Right lobe of liver (tissue), 6 donors: Measurements from ENCODE around the gene SMPD2. TPM values are rescaled to one million over a fixed set of nuclear protein-coding genes. Genes with fewer than 3 reads are reported as not detected.

Experiments
- ATAC-seq, 4 donors: fragments of 200-7000 bp; cut with Tn5 transposase; one replicate each; pipeline ENCODE4 v1.9.1; 2020; ENCODE audit warnings: mild to moderate bottlenecking in 4 of 4, moderate library complexity in 4 of 4
- DNase-seq, 3 donors: peaks; one replicate each; pipeline ENCODE4 v3.0.0-alpha.2; 2020
- H3K27ac ChIP-seq, 3 donors: fragments of 200-600 bp; one replicate each; pipeline ENCODE4 v1.8.0; 2022
- H3K27me3 ChIP-seq, 2 donors: fragments of 200-600 bp; one replicate each; pipeline ENCODE4 v1.8.0; 2022
- H3K36me3 ChIP-seq, 4 donors: fragments of 200-600 bp; sonication (generic) in 1 of 4; one replicate each; pipeline versions ENCODE4 v1.5.1 to v1.8.0; 2017 to 2022; ENCODE audit warnings: control low read depth in 1 of 4
- H3K4me1 ChIP-seq, 4 donors: fragments of 200-600 bp; sonication (generic) in 1 of 4; one replicate each; pipeline versions ENCODE4 v1.5.1 to v1.8.0; 2017 to 2022; ENCODE audit warnings: control low read depth in 1 of 4
- H3K4me3 ChIP-seq, 3 donors: fragments of 200-600 bp; one replicate each; pipeline ENCODE4 v1.8.0; 2022
- H3K9me3 ChIP-seq, 4 donors: fragments of 200-600 bp; sonication (generic) in 1 of 4; one replicate each; pipeline versions ENCODE4 v1.5.1 to v1.8.0; 2017 to 2022; ENCODE audit warnings: control low read depth in 1 of 4
- CTCF ChIP-seq, 4 donors: fragments of 200-600 bp in 3 of 4; fragments of 450-650 bp in 1 of 4; IDR thresholded peaks; one replicate each; pipeline versions ENCODE4 v1.5.1 to v1.8.0; 2016 to 2022; ENCODE audit warnings: antibody characterized with exemption in 4 of 4, mild to moderate bottlenecking in 2 of 4
- POLR2A ChIP-seq: fragments of 450-650 bp; IDR thresholded peaks from one replicate; pipeline ENCODE4 v1.6.1; 2017; ENCODE audit warnings: antibody characterized with exemption, mild to moderate bottlenecking
- WGBS: methylation state at CpG from one replicate; pipeline ENCODE4 v1.1.6; 2018; ENCODE audit warnings: low coverage, low lambda C conversion rate; ENCODE audit not compliant: insufficient coverage; ENCODE audit errors: missing lambda C conversion rate; 5-methylcytosine and 5-hydroxymethylcytosine counted together
- intact Hi-C, 2 donors: fragments of 100-400 bp; cut with DNase I; formaldehyde crosslinking; loops; one replicate each; pipeline versions ENCODE4 v1.11.2 to v1.14.1; 2022
- total RNA-seq, 6 experiments: library from RNA; depleted of rRNA in 2 of 6; stranded (reverse); fragments of >200 nt in 2 of 6; fragmentation: NEBNext Ultra II Directional in 3 of 6; extraction: Animal tissue kit (Norgen Biotek cat#: 25700) in 3 of 6; gene quantifications; one replicate each; pipeline versions ENCODE4 v1.1.0 to v1.2.4, GENCODE V29; 2016 to 2023
- donor health status: DM: no; HTN: yes; CAD: no.
- donor health status: DM: no; HTN: no; CAD: no.
- donor health status: DM: no; HTN: no; CAD: no.
- donor health status: DM: no; HTN: yes; CAD: no.
- donor health status: DM: no; HTN: yes; CAD: no.

SMPD2 gene
- total RNA-seq, 6 experiments from 2014 or later = 3.2 to 7.7 (median 4.0) TPM

- ATAC-seq (no peak), DNase-seq (no peak)
- 58% methylated on average over 4 of the region's 4 CpGs for WGBS
- intact Hi-C loops = no loop called here
- Histone ChIP-seq H3K9me3 (no peaks in the 10 kb centered on the region), H3K27me3 (no peaks in the 10 kb centered on the region), H3K4me1 (no peaks in the 10 kb centered on the region), H3K27ac (no peak overlapping the region), H3K36me3 (no peaks in the 10 kb centered on the region), H3K4me3 (no peak overlapping the region)
- TF ChIP-seq CTCF (IDR thresholded peaks at IDR 0.05) (no peak), POLR2A (no peak)
Measured at GRCh38 chr6:109417646-109418045, 22.9 kb upstream of the SMPD2 start.

GRCh38 chr6:109420751-109421150, 19.8 kb upstream of the SMPD2 start:
- 30% methylated on average over 1 of the region's 1 CpG for WGBS
- no peaks in the 10 kb centered on the region for H3K36me3 ChIP-seq
- DNase-seq = no peak
- intact Hi-C loops = no loop called here
- no peak for ATAC-seq
- TF ChIP-seq CTCF (IDR thresholded peaks at IDR 0.05) = no peak
- TF ChIP-seq POLR2A = no peak
- H3K9me3 ChIP-seq = no peaks in the 10 kb centered on the region
- H3K27ac ChIP-seq = no peak overlapping the region
- no peaks in the 10 kb centered on the region for H3K4me1 ChIP-seq
- no peak overlapping the region for H3K4me3 ChIP-seq
- H3K27me3 ChIP-seq = no peaks in the 10 kb centered on the region

- Histone ChIP-seq H3K27me3 (no peaks in the 10 kb centered on the region), H3K9me3 (no peaks in the 10 kb centered on the region), H3K27ac (no peak overlapping the region), H3K4me1 (no peaks in the 10 kb centered on the region), H3K36me3 (no peaks in the 10 kb centered on the region), H3K4me3 (no peak overlapping the region)
- ATAC-seq (no peak), DNase-seq (no peak)
- no peak for TF ChIP-seq POLR2A
- TF ChIP-seq CTCF (IDR thresholded peaks at IDR 0.05) = no peak
- 81% methylated on average over 1 of the region's 1 CpG for WGBS
- intact Hi-C loops = no loop called here
Measured at GRCh38 chr6:109421184-109421583, 19.3 kb upstream of the SMPD2 start.

- intact Hi-C loops = no loop called here
- Histone ChIP-seq H3K4me1 (no peaks in the 10 kb centered on the region), H3K9me3 (no peaks in the 10 kb centered on the region), H3K27me3 (no peaks in the 10 kb centered on the region), H3K27ac (no peak overlapping the region), H3K36me3 (no peaks in the 10 kb centered on the region), H3K4me3 (no peak overlapping the region)
- DNase-seq (no peak), ATAC-seq (no peak)
- WGBS = 60% methylated on average over 2 of the region's 2 CpGs
- TF ChIP-seq CTCF (IDR thresholded peaks at IDR 0.05) = no peak
- no peak for TF ChIP-seq POLR2A
Measured at GRCh38 chr6:109424946-109425345, 15.6 kb upstream of the SMPD2 start.

- Histone ChIP-seq H3K9me3 (no peaks in the 10 kb centered on the region), H3K27me3 (no peaks in the 10 kb centered on the region), H3K27ac (no peak overlapping the region), H3K4me3 (no peak overlapping the region), H3K36me3 (no peaks in the 10 kb centered on the region), H3K4me1 (no peaks in the 10 kb centered on the region)
- TF ChIP-seq CTCF (IDR thresholded peaks at IDR 0.05) (no peak), POLR2A (no peak)
- intact Hi-C loops = no loop called here
- WGBS = 47% methylated on average over 7 of the region's 7 CpGs
- DNase-seq = no peak
- peak in 3 of 4 donors; percentile 14 to 64 (median 37) for ATAC-seq
Measured at GRCh38 chr6:109428889-109429477, 11.5 kb upstream of the SMPD2 start.
